Left ventricle myocardium inferior (tissue), 1 donor: ENCODE results near the gene PDE6C. TPM values are rescaled to one million over a fixed set of nuclear protein-coding genes. Genes with fewer than 3 reads are reported as not detected.
A peak's percentile ranks its signal among the peaks of the same experiment; 100 is the strongest.
"Not testable (repeated sequence)": the region's sequence is repeated elsewhere in the genome, so short reads cannot be mapped to it uniquely, and the experiment has no call there.

Experiments
- DNase-seq: peaks from one replicate; pipeline ENCODE4 v3.0.0-alpha.2; 2020
- H3K27ac ChIP-seq: fragments of 200-600 bp; replicated peaks from 2 replicates; pipeline ENCODE4 v1.8.0; 2021
- H3K27me3 ChIP-seq: fragments of 200-600 bp; 2 replicates; pipeline ENCODE4 v1.8.0; 2021; ENCODE audit warnings: low read depth
- H3K36me3 ChIP-seq: fragments of 200-600 bp; 2 replicates; pipeline ENCODE4 v1.8.0; 2021
- H3K4me1 ChIP-seq: fragments of 200-600 bp; 2 replicates; pipeline ENCODE4 v1.8.0; 2021
- H3K4me3 ChIP-seq: fragments of 200-600 bp; 2 replicates; pipeline ENCODE4 v1.8.0; 2021; ENCODE audit warnings: mild to moderate bottlenecking, moderate library complexity
- H3K9me3 ChIP-seq: fragments of 200-600 bp; replicated peaks from 2 replicates; pipeline ENCODE4 v1.8.0; 2021
- intact Hi-C: fragments of 100-400 bp; cut with micrococcal nuclease; formaldehyde crosslinking; loops from one replicate; pipeline ENCODE4 v1.11.0; 2022
- total RNA-seq: library from RNA; stranded (reverse); fragmentation: NEBNext Ultra II Directional; extraction: Animal tissue kit (Norgen Biotek cat#: 25700); gene quantifications from one replicate; pipeline ENCODE4 v1.2.1, GENCODE V29; 2021
- TF ChIP-seq, protein P1 (sequence below): fragments of 200-600 bp; IDR thresholded peaks from 2 replicates; pipeline ENCODE4 v1.8.0; 2021; ENCODE audit warnings: antibody characterized with exemption, mild to moderate bottlenecking, borderline replicate concordance
- donor health status: DM: no; HTN: yes; CAD: no; lungs with severe emphysema.

PDE6C gene
- total RNA-seq, 1 donor from 2014 or later: not detected

DNA sequence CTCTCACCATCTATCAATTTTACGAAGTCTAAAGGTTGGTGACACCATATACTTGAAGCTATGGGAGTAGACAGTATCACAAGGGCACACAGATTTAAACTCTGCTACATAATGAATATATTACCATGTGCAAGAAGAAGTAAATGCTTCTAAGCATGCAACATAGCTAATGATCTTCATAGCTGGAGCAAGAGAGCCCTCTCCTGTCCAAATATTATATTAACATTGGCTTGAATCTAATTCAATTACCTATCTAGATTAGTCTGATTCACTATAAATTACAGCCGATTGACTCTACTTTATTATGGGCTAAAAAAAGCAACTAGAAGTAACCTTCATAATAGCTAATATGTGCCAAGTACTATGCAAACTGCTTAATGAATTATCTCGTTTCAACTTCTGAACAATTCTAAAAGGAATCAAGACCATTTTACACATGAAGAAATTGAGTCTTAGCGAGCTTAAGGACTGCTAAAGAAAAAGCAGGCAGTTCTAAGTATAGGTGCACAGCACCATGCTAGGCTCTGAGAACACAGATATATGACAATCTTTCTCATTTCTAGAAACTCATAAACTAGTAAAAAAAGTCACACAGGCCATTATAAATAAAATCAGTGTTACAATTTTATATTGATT is 68.2 kb downstream of the PDE6C start:
- no peak overlapping the region for H3K4me3 ChIP-seq
- H3K9me3 ChIP-seq: no peaks in the 10 kb centered on the region
- DNase-seq: no peak
- intact Hi-C loops: loop anchor here (5.0 kb wide), 1 partner anchor 128 kb away; no protein-coding TSS in a partner anchor
- no peaks in the 10 kb centered on the region for H3K27me3 ChIP-seq
- H3K27ac ChIP-seq: no peak overlapping the region
- H3K4me1 ChIP-seq: peaks cover 17% of the 10 kb centered on the region
- peaks cover 79% of the 10 kb centered on the region for H3K36me3 ChIP-seq
- TF ChIP-seq, protein P1, sequence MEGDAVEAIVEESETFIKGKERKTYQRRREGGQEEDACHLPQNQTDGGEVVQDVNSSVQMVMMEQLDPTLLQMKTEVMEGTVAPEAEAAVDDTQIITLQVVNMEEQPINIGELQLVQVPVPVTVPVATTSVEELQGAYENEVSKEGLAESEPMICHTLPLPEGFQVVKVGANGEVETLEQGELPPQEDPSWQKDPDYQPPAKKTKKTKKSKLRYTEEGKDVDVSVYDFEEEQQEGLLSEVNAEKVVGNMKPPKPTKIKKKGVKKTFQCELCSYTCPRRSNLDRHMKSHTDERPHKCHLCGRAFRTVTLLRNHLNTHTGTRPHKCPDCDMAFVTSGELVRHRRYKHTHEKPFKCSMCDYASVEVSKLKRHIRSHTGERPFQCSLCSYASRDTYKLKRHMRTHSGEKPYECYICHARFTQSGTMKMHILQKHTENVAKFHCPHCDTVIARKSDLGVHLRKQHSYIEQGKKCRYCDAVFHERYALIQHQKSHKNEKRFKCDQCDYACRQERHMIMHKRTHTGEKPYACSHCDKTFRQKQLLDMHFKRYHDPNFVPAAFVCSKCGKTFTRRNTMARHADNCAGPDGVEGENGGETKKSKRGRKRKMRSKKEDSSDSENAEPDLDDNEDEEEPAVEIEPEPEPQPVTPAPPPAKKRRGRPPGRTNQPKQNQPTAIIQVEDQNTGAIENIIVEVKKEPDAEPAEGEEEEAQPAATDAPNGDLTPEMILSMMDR: peak; percentile 59

DNA sequence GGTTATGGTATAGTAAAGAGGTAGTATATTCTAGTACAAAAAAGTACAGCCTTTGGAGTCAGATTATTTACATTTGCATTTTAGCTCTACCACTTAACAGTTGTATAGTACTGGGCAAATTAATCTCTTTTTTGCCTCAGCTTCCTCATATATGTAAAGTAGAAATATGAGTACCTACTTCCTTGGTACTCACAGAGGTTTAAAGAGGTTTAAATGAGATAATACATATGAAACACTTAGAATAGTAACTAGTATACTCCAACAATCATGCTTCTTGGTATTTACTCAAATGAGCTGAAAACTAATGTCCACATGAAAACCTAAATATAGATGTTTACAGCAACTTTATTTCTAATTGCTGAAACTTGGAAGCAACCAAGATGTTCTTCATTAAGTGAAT is 75.4 kb downstream of the PDE6C start:
- Histone ChIP-seq H3K27ac (no peak overlapping the region), H3K9me3 (no peaks in the 10 kb centered on the region), H3K27me3 (no peaks in the 10 kb centered on the region), H3K4me3 (no peak overlapping the region), H3K36me3 (peaks cover 64% of the 10 kb centered on the region), H3K4me1 (no peaks in the 10 kb centered on the region)
- TF ChIP-seq, protein P1: no peak
- DNase-seq: no peak
- intact Hi-C loops: no loop called here

DNA sequence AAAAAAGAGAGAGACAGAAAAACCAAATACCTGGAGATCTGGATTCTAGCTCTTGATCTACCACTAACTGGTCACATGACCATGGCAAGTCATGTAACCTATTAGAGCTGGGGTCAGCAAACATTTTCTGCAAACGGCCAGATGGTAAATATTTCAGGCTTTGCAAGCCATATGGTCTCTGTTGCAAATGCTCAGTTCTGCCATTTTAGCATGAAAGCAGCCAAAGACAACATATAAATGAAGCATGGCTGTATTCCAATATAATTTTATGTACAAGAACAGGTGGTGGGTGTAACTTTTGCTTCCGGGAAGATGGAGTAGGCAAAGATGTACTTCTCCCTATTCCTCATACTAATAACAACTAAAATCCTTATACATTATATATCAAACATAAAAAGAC is 83.4 kb downstream of the PDE6C start:
- Histone ChIP-seq H3K4me1 (peaks cover 8% of the 10 kb centered on the region), H3K36me3 (peaks cover 81% of the 10 kb centered on the region), H3K27me3 (no peaks in the 10 kb centered on the region), H3K4me3 (no peak overlapping the region), H3K27ac (no peak overlapping the region), H3K9me3 (no peaks in the 10 kb centered on the region)
- DNase-seq: no peak
- intact Hi-C loops: no loop called here
- TF ChIP-seq, protein P1: no peak

DNA sequence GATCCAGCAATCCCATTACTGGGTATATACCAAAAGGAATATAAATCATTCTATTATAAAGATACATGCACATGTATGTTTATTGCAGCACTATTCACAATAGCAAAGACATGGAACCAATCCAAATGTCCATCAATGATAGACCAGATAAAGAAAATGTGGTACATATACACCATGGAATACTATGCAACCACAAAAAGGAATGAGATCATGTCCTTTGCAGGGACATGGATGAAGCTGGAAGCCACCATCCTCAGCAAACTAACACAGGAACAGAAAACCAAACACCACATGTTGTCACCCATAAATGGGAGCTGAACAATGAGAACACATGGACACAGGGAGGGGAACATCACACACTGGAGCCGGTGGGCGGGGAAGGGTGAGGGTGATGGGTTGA is 84.2 kb downstream of the PDE6C start:
- intact Hi-C loops, H3K9me3 ChIP-seq, DNase-seq, H3K27ac ChIP-seq, H3K27me3 ChIP-seq, H3K4me3 ChIP-seq: not testable (repeated sequence)
- Histone ChIP-seq H3K36me3 (peaks cover 73% of the 10 kb centered on the region), H3K4me1 (peaks cover 17% of the 10 kb centered on the region)

DNA sequence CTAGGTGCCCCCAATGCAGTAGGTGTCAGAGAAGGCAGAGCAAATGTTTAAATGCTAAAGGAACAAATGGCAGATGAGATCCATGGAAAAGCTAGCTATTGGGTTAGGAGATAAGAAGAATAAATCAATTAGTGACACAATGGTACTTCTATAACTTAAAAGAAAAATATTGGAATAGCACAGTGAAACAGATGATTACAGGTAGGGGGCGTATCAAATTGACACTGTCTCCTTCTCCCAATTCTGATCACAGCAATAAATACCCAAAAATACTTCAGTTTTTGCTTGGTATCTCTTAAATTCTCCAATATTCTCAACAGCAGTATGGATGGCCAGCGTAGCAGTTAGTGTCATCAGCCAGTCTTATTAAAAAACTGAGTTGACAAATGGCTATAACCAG is 84.9 kb downstream of the PDE6C start:
- no peaks in the 10 kb centered on the region for H3K9me3 ChIP-seq
- peaks cover 67% of the 10 kb centered on the region for H3K36me3 ChIP-seq
- no peak overlapping the region for H3K4me3 ChIP-seq
- DNase-seq: no peak
- no peaks in the 10 kb centered on the region for H3K27me3 ChIP-seq
- TF ChIP-seq, protein P1: no peak
- H3K27ac ChIP-seq: no peak overlapping the region
- H3K4me1 ChIP-seq: peaks cover 21% of the 10 kb centered on the region
- intact Hi-C loops: no loop called here

DNA sequence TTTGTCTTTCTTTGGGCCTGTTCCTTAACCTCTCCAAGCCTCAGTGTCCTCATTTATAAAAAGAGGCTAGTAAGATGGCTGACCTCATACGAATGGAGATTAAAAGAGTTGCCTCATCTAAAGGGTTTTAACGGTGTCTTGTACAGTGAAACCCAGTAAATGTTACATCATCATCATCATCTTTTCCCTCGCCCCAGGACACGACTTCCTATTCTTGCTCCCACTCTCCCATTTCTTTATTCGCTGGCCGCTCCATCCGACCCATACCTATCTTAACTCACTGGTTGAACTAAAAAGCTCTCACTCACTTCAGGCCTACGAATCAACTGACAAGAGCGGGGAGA is 89.5 kb downstream of the PDE6C start:
- H3K36me3 ChIP-seq: peaks cover 29% of the 10 kb centered on the region
- H3K9me3 ChIP-seq: no peaks in the 10 kb centered on the region
- DNase-seq: no peak
- TF ChIP-seq, protein P1: no peak
- peak overlapping the region; percentile 83 for H3K4me3 ChIP-seq
- H3K27ac ChIP-seq: peak overlapping the region; percentile 93
- peaks cover 31% of the 10 kb centered on the region for H3K4me1 ChIP-seq
- H3K27me3 ChIP-seq: no peaks in the 10 kb centered on the region
- intact Hi-C loops: no loop called here
